Measurements from ENCODE around the gene AMN. TPM values are rescaled to one million over a fixed set of nuclear protein-coding genes. Genes with fewer than 3 reads are reported as not detected.

Gene AMN
- total RNA-seq, 1 experiment from 2014 or later = 70.7 TPM

- Mint-ChIP-seq H3K36me3 (ENCODE audit: insufficient read depth, unreplicated experiment) (peaks cover 24% of the 10 kb centered on the region), H3K27ac (ENCODE audit: unreplicated experiment) (no peak overlapping the region), H3K4me3 (ENCODE audit: unreplicated experiment) (no peak overlapping the region), H3K4me1 (ENCODE audit: low read depth, unreplicated experiment) (no peaks in the 10 kb centered on the region), H3K27me3 (ENCODE audit: insufficient read depth, unreplicated experiment) (no peaks in the 10 kb centered on the region), H3K9me3 (ENCODE audit: unreplicated experiment) (no peaks in the 10 kb centered on the region)
- no peaks in the 10 kb centered on the region for H3K4me1 ChIP-seq
- no peaks in the 10 kb centered on the region; the same call in 1 of the 2 replicates for H3K36me3 ChIP-seq (ENCODE audit: control insufficient read depth, insufficient read depth, low read length)
- no peaks in the 10 kb centered on the region for H3K9me3 ChIP-seq
- POLR2A ChIA-PET = no interaction called here
- TF ChIP-seq, protein P1, sequence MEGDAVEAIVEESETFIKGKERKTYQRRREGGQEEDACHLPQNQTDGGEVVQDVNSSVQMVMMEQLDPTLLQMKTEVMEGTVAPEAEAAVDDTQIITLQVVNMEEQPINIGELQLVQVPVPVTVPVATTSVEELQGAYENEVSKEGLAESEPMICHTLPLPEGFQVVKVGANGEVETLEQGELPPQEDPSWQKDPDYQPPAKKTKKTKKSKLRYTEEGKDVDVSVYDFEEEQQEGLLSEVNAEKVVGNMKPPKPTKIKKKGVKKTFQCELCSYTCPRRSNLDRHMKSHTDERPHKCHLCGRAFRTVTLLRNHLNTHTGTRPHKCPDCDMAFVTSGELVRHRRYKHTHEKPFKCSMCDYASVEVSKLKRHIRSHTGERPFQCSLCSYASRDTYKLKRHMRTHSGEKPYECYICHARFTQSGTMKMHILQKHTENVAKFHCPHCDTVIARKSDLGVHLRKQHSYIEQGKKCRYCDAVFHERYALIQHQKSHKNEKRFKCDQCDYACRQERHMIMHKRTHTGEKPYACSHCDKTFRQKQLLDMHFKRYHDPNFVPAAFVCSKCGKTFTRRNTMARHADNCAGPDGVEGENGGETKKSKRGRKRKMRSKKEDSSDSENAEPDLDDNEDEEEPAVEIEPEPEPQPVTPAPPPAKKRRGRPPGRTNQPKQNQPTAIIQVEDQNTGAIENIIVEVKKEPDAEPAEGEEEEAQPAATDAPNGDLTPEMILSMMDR (IDR thresholded peaks at IDR 0.05; ENCODE audit: insufficient read depth in 1 of 2, low read depth in 1 of 2, low read length in 1 of 2, severe bottlenecking in 1 of 2, unreplicated experiment in 1 of 2) = no peak
- no peak for DNase-seq
- intact Hi-C loops (cut with micrococcal nuclease; ENCODE audit: unreplicated experiment) = no loop called here
- no peak overlapping the region for H3K4me3 ChIP-seq (ENCODE audit: low read depth, low read length)
- CTCF ChIA-PET = no interaction called here
- BruUV-seq (replicated peaks) = no TSS peak
- no peaks in the 10 kb centered on the region for H3K27me3 ChIP-seq (replicated peaks; ENCODE audit: control insufficient read depth, insufficient read depth, low read length)
These were observed 18.5 kb upstream of the AMN start for GRCh38 chr14:102903889-102904512.

DNA sequence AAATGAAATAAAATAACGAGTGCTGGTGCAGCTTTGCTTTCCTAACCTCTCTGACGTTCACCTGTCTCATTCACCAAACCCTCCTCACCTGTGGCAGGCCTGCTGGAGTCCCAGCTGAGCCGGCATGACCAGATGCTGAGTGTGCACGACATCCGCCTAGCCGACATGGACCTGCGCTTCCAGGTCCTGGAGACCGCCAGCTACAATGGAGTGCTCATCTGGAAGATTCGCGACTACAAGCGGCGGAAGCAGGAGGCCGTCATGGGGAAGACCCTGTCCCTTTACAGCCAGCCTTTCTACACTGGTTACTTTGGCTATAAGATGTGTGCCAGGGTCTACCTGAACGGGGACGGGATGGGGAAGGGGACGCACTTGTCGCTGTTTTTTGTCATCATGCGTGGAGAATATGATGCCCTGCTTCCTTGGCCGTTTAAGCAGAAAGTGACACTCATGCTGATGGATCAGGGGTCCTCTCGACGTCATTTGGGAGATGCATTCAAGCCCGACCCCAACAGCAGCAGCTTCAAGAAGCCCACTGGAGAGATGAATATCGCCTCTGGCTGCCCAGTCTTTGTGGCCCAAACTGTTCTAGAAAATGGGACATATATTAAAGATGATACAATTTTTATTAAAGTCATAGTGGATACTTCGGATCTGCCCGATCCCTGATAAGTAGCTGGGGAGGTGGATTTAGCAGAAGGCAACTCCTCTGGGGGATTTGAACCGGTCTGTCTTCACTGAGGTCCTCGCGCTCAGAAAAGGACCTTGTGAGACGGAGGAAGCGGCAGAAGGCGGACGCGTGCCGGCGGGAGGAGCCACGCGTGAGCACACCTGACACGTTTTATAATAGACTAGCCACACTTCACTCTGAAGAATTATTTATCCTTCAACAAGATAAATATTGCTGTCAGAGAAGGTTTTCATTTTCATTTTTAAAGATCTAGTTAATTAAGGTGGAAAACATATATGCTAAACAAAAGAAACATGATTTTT is 17.1 kb upstream of the AMN start:
- H3K9me3 Mint-ChIP-seq (ENCODE audit: unreplicated experiment) = no peaks in the 10 kb centered on the region
- intact Hi-C loops (cut with micrococcal nuclease; ENCODE audit: unreplicated experiment) = no loop called here
- POLR2A ChIA-PET = no interaction called here
- H3K27me3 Mint-ChIP-seq (ENCODE audit: insufficient read depth, unreplicated experiment) = no peaks in the 10 kb centered on the region
- H3K36me3 ChIP-seq (ENCODE audit: control insufficient read depth, insufficient read depth, low read length) = no peaks in the 10 kb centered on the region; the same call in 1 of the 2 replicates
- H3K9me3 ChIP-seq = no peaks in the 10 kb centered on the region
- H3K27ac Mint-ChIP-seq (ENCODE audit: unreplicated experiment) = no peak overlapping the region
- no peaks in the 10 kb centered on the region for H3K4me1 Mint-ChIP-seq (ENCODE audit: low read depth, unreplicated experiment)
- no peaks in the 10 kb centered on the region for H3K27me3 ChIP-seq (replicated peaks; ENCODE audit: control insufficient read depth, insufficient read depth, low read length)
- H3K4me1 ChIP-seq = no peaks in the 10 kb centered on the region
- H3K4me3 ChIP-seq (ENCODE audit: low read depth, low read length) = no peak overlapping the region
- TF ChIP-seq, protein P1 (IDR thresholded peaks at IDR 0.05; ENCODE audit: insufficient read depth in 1 of 2, low read depth in 1 of 2, low read length in 1 of 2, severe bottlenecking in 1 of 2, unreplicated experiment in 1 of 2) = no peak
- DNase-seq = no peak
- CTCF ChIA-PET = no interaction called here
- no peak overlapping the region for H3K4me3 Mint-ChIP-seq (ENCODE audit: unreplicated experiment)
- no TSS peak for BruUV-seq (replicated peaks)
- peaks cover 17% of the 10 kb centered on the region for H3K36me3 Mint-ChIP-seq (ENCODE audit: insufficient read depth, unreplicated experiment)

DNA sequence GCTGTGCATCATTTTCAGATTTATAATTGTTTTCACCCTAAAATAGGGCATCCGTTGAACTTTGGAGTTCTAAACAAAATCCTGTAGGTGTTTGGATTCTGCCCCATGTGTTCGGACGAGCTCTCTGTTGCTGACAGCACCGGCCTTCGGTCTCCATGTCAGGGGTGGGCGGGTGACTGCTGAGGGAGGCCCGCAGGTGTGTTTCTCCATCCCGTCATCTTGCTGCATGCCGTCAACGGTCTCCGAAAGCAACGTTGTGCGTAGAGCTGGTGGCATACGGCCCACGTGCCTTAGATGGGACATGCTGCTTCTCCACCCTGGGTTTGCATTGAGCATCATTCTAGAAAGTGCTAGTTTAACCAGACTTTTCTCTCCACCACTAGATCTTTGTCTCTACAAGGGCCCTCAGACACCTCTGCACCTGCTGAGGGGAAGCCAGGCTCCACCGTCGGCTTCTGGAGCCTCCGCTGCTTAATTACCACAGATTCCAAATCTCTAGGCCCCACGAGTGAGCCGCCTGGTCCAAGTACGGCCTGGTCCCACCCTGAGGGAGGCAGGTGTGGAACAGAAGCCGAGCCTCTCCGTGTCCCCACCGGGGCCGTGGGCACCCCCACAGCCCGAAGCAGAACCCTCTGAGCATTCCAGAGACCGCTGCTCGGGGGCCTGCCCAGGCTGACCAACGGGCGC is 15.7 kb upstream of the AMN start:
- CTCF ChIA-PET = no interaction called here
- Histone ChIP-seq H3K27me3 (replicated peaks; ENCODE audit: control insufficient read depth, insufficient read depth, low read length) (no peaks in the 10 kb centered on the region), H3K4me1 (no peaks in the 10 kb centered on the region), H3K9me3 (no peaks in the 10 kb centered on the region), H3K4me3 (ENCODE audit: low read depth, low read length) (no peak overlapping the region), H3K36me3 (ENCODE audit: control insufficient read depth, insufficient read depth, low read length) (no peaks in the 10 kb centered on the region; the same call in 1 of the 2 replicates)
- POLR2A ChIA-PET = no interaction called here
- H3K4me3 Mint-ChIP-seq (ENCODE audit: unreplicated experiment) = no peak overlapping the region
- no peaks in the 10 kb centered on the region for H3K9me3 Mint-ChIP-seq (ENCODE audit: unreplicated experiment)
- intact Hi-C loops (cut with micrococcal nuclease; ENCODE audit: unreplicated experiment) = no loop called here
- H3K36me3 Mint-ChIP-seq (ENCODE audit: insufficient read depth, unreplicated experiment) = peaks cover 19% of the 10 kb centered on the region
- no peaks in the 10 kb centered on the region for H3K4me1 Mint-ChIP-seq (ENCODE audit: low read depth, unreplicated experiment)
- H3K27me3 Mint-ChIP-seq (ENCODE audit: insufficient read depth, unreplicated experiment) = no peaks in the 10 kb centered on the region
- TF ChIP-seq, protein P1 (IDR thresholded peaks at IDR 0.05; ENCODE audit: insufficient read depth in 1 of 2, low read depth in 1 of 2, low read length in 1 of 2, severe bottlenecking in 1 of 2, unreplicated experiment in 1 of 2) = no peak
- DNase-seq = no peak
- no peak overlapping the region for H3K27ac Mint-ChIP-seq (ENCODE audit: unreplicated experiment)
- no TSS peak for BruUV-seq (replicated peaks)
